Endothelial cell of umbilical vein (primary cell): ENCODE results near the gene ABCC4. TPM values are rescaled to one million over a fixed set of nuclear protein-coding genes. Genes with fewer than 3 reads are reported as not detected.

Experiments
- BruUV-seq: library from RNA; stranded (reverse); fragments of 400-500 nt; replicated peaks from 2 replicates; lab custom pipeline; 2021; lab: Mats Ljungman, UMichigan
- CTCF ChIA-PET: fragments of 300-600, 350-600 bp; sonication (Branson Sonifier 250); formaldehyde crosslinking; loops from one replicate; lab custom pipeline; 2021; ENCODE audit warnings: antibody characterized with exemption, inconsistent platforms; lab: Charles Lee
- POLR2A ChIA-PET: fragments of 300-600, 350-600 bp; sonication (Branson Sonifier 250); formaldehyde crosslinking; loops from one replicate; lab custom pipeline; 2021; ENCODE audit warnings: antibody characterized with exemption, inconsistent platforms; lab: Charles Lee
- DNase-seq: peaks from one replicate; pipeline ENCODE4 v3.0.0-alpha.2; 2011; ENCODE audit warnings: low read depth, low spot score
- FAIRE-seq: peaks from 2 replicates; lab custom pipeline; 2011; peaks lifted over from hg19 to GRCh38; lab: Jason Lieb, UNC
- H2AFZ ChIP-seq: 2 replicates; pipeline ENCODE4 v1.6.0; 2012; ENCODE audit warnings: low read depth, low read length, control low read depth, inconsistent platforms
- H3K27ac ChIP-seq: 2 replicates; pipeline ENCODE4 v1.5.1; 2011; ENCODE audit warnings: low read depth, mild to moderate bottlenecking, control low read depth, low read length, moderate library complexity; ENCODE audit not compliant: insufficient read depth
- H3K27me3 ChIP-seq, 2 experiments: 2 replicates each; pipeline versions ENCODE4 v1.6.0 to v1.6.1; 2011; ENCODE audit warnings: low read length in 2 of 2, mixed read lengths in 1 of 2; ENCODE audit not compliant: control insufficient read depth in 2 of 2, insufficient read depth in 2 of 2
- H3K36me3 ChIP-seq, 2 experiments: 2 replicates in 1 of 2; 3 replicates in 1 of 2; pipeline ENCODE4 v1.5.1; 2011; ENCODE audit warnings: low read length in 2 of 2, mild to moderate bottlenecking in 1 of 2, moderate library complexity in 1 of 2; ENCODE audit not compliant: control insufficient read depth in 2 of 2, insufficient read depth in 2 of 2; ENCODE audit errors: extremely low read depth in 1 of 2
- H3K4me1 ChIP-seq: 3 replicates; pipeline ENCODE4 v1.5.1; 2011; ENCODE audit warnings: mild to moderate bottlenecking, low read length; ENCODE audit not compliant: control insufficient read depth, insufficient read depth; ENCODE audit errors: extremely low read depth
- H3K4me2 ChIP-seq: 2 replicates; pipeline ENCODE4 v1.6.1; 2011; ENCODE audit warnings: low read length, control low read depth, mixed read lengths; ENCODE audit not compliant: insufficient read depth
- H3K4me3 ChIP-seq, 3 experiments: fragments of 200-600 bp in 1 of 3; sonication (generic), shearing (Covaris generic) in 1 of 3; replicated peaks in 1 of 3; 2 replicates each; pipeline ENCODE4 v1.5.1; 2011 to 2016; ENCODE audit warnings: control low read depth in 3 of 3, low read length in 3 of 3, mild to moderate bottlenecking in 2 of 3, inconsistent platforms in 1 of 3, low read depth in 1 of 3, moderate library complexity in 1 of 3; ENCODE audit not compliant: insufficient read depth in 1 of 3
- H3K79me2 ChIP-seq: 2 replicates; pipeline ENCODE4 v1.6.0; 2012; ENCODE audit warnings: low read length, inconsistent platforms; ENCODE audit not compliant: control insufficient read depth, insufficient read depth
- H3K9ac ChIP-seq: replicated peaks from 2 replicates; pipeline ENCODE3; 2011; ENCODE audit warnings: low read length, control low read depth; ENCODE audit not compliant: insufficient read depth; ENCODE audit errors: extremely low read depth
- H3K9me1 ChIP-seq: replicated peaks from 3 replicates; pipeline ENCODE4 v1.6.0; 2011; ENCODE audit warnings: mild to moderate bottlenecking, low read length; ENCODE audit not compliant: control insufficient read depth, insufficient read depth; ENCODE audit errors: extremely low read depth
- H3K9me3 ChIP-seq: replicated peaks from 2 replicates; pipeline ENCODE4 v1.5.1; 2012; ENCODE audit warnings: low read length, inconsistent platforms; ENCODE audit not compliant: control insufficient read depth, insufficient read depth
- H4K20me1 ChIP-seq: replicated peaks from 2 replicates; pipeline ENCODE3; 2011; ENCODE audit warnings: mild to moderate bottlenecking, low read length; ENCODE audit not compliant: control insufficient read depth, insufficient read depth; ENCODE audit errors: extremely low read depth
- EZH2 ChIP-seq: IDR thresholded peaks from 2 replicates; pipeline ENCODE4 v1.6.1; 2012; ENCODE audit warnings: borderline replicate concordance, low read depth, mild to moderate bottlenecking, moderate library complexity, low read length, inconsistent platforms; ENCODE audit not compliant: severe bottlenecking
- FOS ChIP-seq: IDR thresholded peaks from 2 replicates; pipeline ENCODE4 v1.6.1; 2011; ENCODE audit warnings: mild to moderate bottlenecking, low read length, moderate library complexity, borderline replicate concordance; ENCODE audit not compliant: insufficient read depth
- GATA2 ChIP-seq: IDR thresholded peaks from 2 replicates; pipeline ENCODE4 v1.7.0; 2011; ENCODE audit warnings: low read depth, mild to moderate bottlenecking, moderate library complexity, mixed read lengths, low read length; ENCODE audit not compliant: insufficient read length, insufficient read depth
- JUN ChIP-seq: IDR thresholded peaks from 2 replicates; pipeline ENCODE4 v1.6.1; 2011; ENCODE audit warnings: borderline replicate concordance, low read depth; ENCODE audit not compliant: insufficient read length, insufficient read depth
- MYC ChIP-seq: IDR thresholded peaks from one replicate; pipeline ENCODE4 v1.6.1; 2011; ENCODE audit warnings: mild to moderate bottlenecking, low read depth, low read length
- POLR2A ChIP-seq: IDR thresholded peaks from 2 replicates; pipeline ENCODE4 v1.6.1; 2012; ENCODE audit warnings: low read depth, mild to moderate bottlenecking, control low read depth, low read length
- POLR2AphosphoS5 ChIP-seq: IDR thresholded peaks from 2 replicates; pipeline ENCODE4 v1.6.1; 2012; ENCODE audit warnings: low read depth, mild to moderate bottlenecking, control low read depth, low read length, moderate library complexity; ENCODE audit not compliant: insufficient read depth
- dilution Hi-C: fragments of 300-500 bp; cut with MboI; formaldehyde crosslinking; loops from one replicate; pipeline ENCODE4 v1.15.0; 2019; ENCODE audit warnings: low sequenced_read_pairs; ENCODE audit not compliant: extremely low pct_ligation_motif_present
- intact Hi-C: fragments of 100-400 bp; cut with micrococcal nuclease; formaldehyde crosslinking; loops from one replicate; pipeline ENCODE4 v1.10.0; 2022
- polyA plus RNA-seq, 4 experiments: library from polyadenylated mRNA; depleted of rRNA in 3 of 4; stranded (reverse) in 3 of 4; unstranded in 1 of 4; fragments of >200 nt; gene quantifications; 2 replicates each; pipeline versions ENCODE4 v1.2.1 to v1.2.3, GENCODE V29; 2011 to 2012; ENCODE audit warnings: missing spikeins in 1 of 4
- total RNA-seq: library from RNA; stranded (reverse); gene quantifications from 2 replicates; pipeline ENCODE4 v1.2.3, GENCODE V29; 2021
- TF ChIP-seq, protein P1 (sequence below), 2 donors: IDR thresholded peaks; 1 replicate in 1 of 2; 2 replicates in 1 of 2; pipeline ENCODE4 v1.5.1; 2011; ENCODE audit warnings: low read length in 2 of 2, mild to moderate bottlenecking in 2 of 2, moderate library complexity in 2 of 2, control low read depth in 1 of 2, inconsistent platforms in 1 of 2, low read depth in 1 of 2; ENCODE audit not compliant: insufficient read depth in 1 of 2; ENCODE audit errors: extremely low read depth in 1 of 2
- TF ChIP-seq, protein P2 (sequence below): IDR thresholded peaks from 2 replicates; pipeline ENCODE4 v1.6.1; 2011; ENCODE audit not compliant: insufficient read depth, insufficient read length

ABCC4 gene
- total and polyA plus RNA-seq, 2 donors (not counting 3 experiments of a cell fraction or from before 2014, with no cell fraction given), result 9.2 to 15.9 TPM

DNA sequence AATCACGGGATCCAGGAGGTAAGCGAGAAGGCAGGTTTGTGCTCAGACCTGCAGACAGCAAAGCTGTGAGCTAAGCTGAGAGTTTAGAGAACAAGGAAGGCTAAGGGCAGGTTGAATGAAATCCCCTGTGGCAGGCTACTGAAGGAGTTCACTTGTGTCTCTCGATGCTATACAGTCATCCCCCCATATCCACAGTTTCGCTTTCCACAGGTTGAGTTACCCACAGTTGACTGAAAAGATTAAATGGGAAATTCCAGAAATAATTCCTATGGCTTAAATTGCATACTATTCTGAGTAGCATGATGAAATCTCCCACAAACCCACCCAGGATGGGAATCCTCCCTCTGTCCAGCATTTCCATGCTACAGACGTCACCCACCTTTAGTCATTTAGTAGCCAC, 49.6 kb downstream of the ABCC4 start:
- ChIA-PET CTCF (interaction anchor here (1.1 kb wide), 1 partner anchor 12 kb away, joined by 4 read pairs; no protein-coding TSS in a partner anchor), POLR2A (no interaction called here)
- H3K27ac ChIP-seq, result no peak overlapping the region
- FAIRE-seq, result no peak
- intact Hi-C loops, result loop anchor here (5.0 kb wide), 1 partner anchor 49 kb away; no protein-coding TSS in a partner anchor
- no peak overlapping the region for H3K4me3 ChIP-seq
- peaks cover 37% of the 10 kb centered on the region for H3K4me1 ChIP-seq
- no TSS peak for BruUV-seq
- no peaks in the 10 kb centered on the region for H3K9me1 ChIP-seq
- H2AFZ ChIP-seq, result no peak overlapping the region
- no peak for TF ChIP-seq FOS
- TF ChIP-seq, protein P1, sequence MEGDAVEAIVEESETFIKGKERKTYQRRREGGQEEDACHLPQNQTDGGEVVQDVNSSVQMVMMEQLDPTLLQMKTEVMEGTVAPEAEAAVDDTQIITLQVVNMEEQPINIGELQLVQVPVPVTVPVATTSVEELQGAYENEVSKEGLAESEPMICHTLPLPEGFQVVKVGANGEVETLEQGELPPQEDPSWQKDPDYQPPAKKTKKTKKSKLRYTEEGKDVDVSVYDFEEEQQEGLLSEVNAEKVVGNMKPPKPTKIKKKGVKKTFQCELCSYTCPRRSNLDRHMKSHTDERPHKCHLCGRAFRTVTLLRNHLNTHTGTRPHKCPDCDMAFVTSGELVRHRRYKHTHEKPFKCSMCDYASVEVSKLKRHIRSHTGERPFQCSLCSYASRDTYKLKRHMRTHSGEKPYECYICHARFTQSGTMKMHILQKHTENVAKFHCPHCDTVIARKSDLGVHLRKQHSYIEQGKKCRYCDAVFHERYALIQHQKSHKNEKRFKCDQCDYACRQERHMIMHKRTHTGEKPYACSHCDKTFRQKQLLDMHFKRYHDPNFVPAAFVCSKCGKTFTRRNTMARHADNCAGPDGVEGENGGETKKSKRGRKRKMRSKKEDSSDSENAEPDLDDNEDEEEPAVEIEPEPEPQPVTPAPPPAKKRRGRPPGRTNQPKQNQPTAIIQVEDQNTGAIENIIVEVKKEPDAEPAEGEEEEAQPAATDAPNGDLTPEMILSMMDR (IDR thresholded peaks at IDR 0.05; ENCODE audit: extremely low read depth in 1 of 2, insufficient read depth in 1 of 2, low read depth in 1 of 2, low read length in 2 of 2), result no peak
- no peak for TF ChIP-seq POLR2AphosphoS5
- TF ChIP-seq, protein P2, sequence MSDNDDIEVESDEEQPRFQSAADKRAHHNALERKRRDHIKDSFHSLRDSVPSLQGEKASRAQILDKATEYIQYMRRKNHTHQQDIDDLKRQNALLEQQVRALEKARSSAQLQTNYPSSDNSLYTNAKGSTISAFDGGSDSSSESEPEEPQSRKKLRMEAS, result no peak
- no peak for TF ChIP-seq MYC
- no peak for TF ChIP-seq JUN
- no peak for TF ChIP-seq EZH2
- no peak for TF ChIP-seq POLR2A
- TF ChIP-seq GATA2, result no peak
- no peaks in the 10 kb centered on the region for H3K36me3 ChIP-seq
- no peak for DNase-seq
- dilution Hi-C loops, result no loop called here
- peaks cover 23% of the 10 kb centered on the region for H3K79me2 ChIP-seq
- no peaks in the 10 kb centered on the region for H3K9me3 ChIP-seq
- no peaks in the 10 kb centered on the region for H4K20me1 ChIP-seq
- H3K9ac ChIP-seq, result no peak overlapping the region
- H3K27me3 ChIP-seq, result no peaks in the 10 kb centered on the region
- no peak overlapping the region for H3K4me2 ChIP-seq
